ENCODE measurements around the gene KPNB1.

Gene KPNB1

DNA sequence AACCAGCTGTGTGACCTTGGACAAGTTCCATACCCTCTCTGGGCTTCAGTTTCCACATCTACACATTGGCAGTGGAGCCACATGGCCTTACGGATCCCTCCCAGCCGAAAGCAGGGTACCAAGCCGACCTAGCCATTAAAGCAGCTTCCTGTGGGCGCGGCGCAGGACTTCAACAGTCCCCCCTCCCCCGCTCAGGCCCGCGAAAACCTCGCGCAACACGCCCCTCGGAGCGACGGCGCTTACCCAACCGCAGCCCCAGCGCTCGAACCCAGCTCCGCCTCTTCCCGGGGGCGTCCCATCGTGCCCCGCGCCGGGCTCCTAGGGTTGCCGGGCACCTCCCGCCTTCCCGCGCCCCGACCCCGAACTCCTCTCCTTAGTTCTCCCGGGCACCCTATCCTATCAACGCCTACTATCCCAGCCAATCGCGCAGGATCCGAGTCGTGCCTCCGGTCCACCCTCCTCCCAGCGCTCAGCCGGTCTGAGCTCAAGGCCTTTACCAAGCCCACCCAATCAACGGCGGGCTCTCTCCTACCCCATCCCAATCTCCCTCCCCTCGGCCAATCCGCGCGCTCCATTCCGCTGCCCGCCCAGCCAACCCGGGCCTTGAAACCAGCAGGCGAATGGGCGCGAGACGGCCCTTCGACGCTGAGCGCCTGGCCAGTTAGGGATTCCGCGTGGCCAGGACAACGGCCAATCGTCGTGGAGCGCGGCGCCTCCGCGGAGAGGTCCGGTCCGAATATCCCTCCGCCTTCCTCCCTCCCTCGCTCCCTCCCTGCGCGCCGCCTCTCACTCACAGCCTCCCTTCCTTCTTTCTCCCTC, at the start of gene KPNB1:
KPNB1 (plus strand) TSS at position 767 of the 819 bp plus-strand sequence. CDS start 326 bp downstream, outside the sequence.
- DNase-seq: peak; percentile 99 to 100

DNA sequence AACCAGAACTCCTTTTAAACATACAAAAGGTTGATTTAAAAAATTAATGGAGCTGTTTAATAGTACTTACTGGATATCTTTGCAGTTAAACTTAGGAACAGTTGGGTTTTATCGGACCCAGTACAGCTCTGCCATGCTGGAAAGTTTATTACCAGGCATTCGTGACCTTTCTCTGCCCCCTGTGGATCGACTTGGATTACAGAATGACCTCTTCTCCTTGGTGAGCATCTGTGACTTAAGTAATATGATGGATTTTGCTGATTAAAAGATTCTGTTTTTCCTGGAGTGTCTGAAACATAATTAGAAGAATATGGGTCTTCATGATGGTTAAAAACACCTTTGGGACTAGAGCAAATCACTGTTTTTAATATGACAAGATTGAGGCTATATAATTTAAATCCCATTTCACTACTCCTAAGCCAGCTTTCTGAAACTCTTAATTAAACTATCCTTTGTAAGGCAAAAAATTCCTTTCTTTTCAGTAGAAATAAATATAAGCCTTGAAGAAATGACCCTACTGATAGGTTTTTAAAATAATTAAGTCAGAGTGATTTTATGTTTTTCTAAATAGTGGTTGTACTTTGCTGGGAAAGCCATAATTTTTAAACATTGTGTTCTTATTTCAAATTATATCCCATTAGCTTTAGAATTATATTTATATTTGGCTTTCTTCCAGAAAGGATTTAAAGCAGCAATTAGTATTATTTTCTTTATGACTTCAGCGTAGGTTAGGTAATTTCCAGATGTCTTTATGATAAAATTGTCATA, 45.7 kb upstream of the KPNB1 start:
- DNase-seq: no peak

DNA sequence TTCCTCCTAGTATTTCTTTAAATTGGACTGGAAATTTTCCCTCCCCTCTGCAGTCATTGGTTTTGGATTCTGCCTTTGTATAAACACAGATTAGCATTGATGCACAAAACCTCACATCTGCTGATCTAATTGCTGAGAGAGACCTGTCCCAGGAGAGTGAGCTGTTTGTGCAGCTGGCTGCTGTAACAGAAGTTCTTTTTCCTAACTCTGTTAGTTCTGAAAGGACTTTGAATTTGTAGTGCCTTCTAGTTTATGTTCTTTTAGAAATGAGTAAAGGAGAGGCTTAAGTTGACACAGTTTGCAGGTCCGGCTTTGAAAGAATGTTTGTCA, 45.2 kb upstream of the KPNB1 start:
- peak; percentile 79 to 89 for DNase-seq

DNA sequence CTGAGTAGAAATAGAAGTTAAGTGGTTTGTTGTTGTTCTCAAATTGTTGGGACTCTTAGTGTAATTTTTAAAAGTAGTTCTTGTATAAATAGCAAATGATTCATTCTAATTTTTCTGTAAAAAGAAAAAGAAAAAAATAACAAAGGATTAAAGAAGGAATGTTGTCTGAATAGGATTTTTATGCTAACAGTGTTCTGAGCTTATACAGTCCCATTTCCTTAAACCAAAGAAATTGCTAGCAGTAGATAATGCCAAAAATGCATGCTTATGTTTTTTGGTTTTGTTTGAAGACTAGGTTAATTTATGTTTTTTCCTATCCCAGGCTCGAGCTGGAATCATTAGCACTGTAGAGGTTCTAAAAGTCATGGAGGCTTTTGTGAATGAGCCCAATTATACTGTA, 44.7 kb upstream of the KPNB1 start:
- no peak for DNase-seq

DNA sequence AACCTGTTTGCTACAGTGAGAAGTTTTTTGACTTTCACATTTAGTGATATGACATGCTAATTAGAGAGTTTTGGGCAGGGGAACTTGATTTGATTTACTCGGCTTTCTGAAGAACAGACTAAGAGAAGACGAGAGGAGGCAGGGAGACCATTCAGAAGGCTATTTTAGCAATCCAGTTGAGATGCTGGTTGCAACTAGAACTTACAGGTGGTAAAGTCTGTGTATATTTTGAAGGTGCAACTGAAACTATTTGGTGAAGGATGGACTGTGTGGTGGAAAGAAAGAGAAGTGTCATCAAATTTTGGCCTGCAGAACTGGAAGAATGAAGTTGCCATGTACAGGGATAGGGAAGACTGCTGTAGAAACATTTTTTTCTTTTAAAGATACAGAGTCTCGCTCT, 42.2 kb upstream of the KPNB1 start:
- DNase-seq: no peak

DNA sequence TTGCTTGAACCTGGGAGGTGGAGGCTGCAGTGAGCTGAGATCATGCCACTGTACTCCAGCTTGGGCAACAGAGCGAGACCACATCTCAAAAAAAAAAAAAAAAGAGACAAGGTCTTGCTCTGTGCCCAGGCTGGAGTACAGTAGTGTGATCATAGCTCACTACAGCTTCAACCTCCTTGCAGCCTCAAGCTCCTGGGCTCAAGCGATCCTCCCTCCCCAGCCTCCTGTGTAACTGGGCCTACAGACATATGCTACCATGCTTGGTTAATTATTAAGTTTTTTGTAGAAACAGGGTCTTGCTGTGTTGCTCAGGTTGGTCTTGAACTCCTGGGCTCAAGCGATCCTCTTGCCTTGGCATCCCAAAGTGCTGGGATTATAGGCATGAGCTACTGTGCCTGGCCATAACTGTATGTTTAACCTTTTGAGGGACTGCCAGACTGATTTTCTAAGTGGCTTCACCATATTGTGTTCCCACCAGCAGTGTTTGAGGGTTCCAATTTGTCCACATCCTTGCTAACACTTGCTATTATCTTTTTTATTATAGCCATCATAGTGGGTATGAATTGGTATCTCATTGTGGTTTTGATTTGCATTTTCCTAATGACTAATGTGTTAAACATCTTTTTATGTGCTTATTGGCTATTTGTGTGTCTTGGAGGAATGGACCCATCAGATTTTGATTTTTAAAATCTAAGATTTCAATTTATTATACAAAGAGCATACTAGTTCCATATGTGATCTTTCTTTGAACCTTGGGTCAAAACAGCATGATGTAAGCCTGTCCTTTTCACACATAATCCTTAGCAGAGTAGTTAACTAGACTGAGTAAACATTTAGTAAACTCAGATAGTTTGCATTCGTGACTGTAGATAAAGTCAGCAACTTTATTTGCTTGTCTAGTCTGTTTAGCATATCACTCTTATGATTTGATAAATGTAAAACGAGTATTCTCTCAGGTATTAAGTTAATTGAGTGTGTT, 38.1 kb upstream of the KPNB1 start:
- no peak for DNase-seq

DNA sequence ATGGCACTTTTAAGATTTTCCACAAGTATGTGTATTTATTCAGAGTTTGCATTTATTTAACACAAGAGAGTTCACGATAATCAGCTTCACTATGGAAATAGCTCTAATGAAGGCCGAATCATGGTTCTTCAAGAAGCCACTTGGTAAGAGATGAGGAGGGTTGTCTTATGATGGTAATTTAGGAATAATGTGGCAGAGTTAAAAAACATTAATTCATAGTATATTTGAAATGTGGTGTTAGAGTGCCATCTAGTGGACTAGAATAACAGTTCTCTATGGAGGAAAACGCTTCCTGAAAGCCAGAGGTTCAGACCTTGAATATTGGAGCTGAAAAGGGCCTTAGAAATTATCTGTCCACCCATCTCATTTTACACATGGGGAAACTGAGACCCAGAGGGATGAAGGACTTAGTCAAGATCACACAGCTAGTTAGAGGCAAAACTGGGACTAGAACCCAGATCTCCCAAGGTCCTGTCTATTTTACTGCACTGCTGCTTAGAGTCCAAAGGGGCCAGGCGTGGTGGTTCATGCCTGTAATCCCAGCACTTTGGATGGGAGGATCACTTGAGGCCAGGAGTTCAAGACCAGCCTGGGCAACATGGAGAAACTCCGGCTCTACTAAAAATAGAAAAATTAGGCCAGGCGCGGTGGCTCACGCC, 33.8 kb upstream of the KPNB1 start:
- peak; percentile 45 to 48 for DNase-seq

DNA sequence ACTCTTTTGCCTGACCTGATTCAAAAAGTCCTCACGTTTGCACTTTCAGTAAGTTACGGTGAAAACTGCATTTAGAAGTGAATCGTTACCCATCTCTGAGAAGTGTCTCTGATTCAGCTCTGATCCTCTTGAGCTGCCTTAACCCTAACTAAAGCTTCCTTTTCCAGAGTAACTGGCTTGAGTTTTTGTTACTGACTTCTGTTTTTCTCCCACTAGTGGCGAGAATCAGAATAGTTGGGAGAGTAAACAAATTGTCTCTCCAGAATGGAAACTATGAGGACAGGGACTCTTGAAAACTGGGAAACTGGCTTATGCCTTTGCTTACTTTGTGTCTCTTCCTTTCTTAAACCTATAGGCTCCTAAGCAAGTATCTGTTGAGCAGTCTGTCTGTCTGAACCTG, 31.3 kb upstream of the KPNB1 start:
- no peak for DNase-seq

DNA sequence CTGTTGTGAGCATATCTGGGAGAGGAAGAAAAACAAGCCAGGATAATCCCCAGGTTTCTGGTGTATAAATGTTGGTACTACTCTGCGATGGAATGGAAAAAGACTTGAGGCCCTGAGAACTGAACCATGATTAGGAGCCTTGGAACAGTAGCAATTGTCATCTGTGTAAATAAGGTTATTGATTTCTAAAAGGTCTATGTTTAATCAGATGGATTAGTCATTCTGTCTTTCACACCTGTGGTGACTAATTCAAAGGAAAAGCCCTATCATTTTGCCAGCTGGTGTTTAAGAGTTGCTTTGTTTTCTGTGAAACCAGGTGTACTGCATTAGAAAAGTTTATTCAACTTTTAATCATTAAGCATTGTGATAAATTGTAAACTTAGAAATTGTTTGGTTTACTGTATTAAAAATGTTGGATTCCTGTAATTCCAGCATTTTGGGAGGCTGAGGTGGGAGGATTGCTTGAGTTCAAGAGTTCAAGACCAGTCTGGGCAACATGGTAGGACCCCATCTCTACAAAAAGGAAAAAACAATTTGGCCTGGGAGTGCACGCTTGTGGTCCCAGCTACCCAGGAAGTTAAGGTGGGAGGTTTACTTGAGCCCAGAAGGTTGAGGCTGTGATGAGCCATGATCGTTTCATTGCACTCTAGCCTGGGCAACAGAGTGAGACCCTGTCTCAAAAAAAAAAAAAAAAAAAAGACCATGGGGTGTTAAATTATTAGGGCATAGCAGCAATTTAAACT, 29.0 kb upstream of the KPNB1 start:
- DNase-seq: peak; percentile 66 to 78

DNA sequence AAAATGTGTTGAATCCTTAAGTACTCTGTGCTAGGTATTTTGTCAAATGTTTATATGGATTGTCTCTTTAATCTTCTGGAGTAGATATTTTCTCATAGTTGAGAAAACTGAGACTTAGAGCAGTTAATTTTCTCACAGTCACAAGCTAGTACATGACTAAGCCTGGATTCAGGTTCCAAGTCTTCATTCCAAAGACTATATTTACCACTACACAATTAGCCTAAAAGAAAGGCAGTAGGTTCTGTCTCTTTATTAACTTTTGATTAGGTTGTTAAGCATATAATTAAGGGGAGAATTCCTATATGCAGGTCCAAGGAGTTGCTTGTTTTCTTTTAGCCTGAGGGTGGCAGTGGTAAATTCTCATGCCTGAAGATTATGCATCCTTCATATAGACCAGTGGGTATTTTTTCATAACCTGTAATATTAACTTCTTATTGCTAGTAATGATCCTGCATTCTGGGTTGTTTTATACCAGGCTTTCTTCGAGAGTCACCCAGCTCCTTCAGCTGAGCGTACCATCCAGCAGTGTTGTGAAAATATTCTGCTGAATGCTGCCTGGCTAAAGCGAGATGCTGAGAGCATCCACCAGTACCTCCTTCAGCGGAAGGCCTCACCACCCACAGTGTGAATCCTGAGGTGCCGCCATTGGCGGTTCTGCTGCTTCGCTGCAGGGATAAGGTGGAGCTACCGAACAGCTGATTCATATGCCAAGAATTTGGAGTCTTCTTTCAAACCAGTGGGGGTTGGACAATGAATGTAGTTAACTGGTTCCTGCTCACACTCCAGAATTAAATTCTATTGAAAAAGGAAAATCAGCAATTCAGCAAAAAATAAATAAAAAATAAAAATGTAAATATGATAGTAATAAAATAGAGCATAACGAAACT, 28.2 kb upstream of the KPNB1 start:
- no peak for DNase-seq

DNA sequence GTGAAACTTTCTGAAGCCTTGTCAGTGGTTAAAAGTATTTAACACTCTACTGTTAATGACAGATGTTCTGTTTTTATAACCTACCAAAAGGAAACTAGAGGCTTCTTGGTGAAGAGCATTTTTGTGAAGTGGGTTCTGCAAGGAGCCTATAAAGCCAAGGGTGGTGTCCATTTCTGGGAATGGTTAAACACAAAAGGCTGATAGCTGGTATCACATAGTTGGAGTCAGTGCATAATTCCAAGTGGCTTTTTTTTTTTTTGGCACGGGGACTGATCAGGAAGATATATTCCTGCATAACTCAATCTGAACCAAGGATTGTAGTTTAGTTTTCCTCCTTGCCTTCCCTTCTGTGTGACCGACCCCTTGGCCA, 27.6 kb upstream of the KPNB1 start:
- DNase-seq: no peak

DNA sequence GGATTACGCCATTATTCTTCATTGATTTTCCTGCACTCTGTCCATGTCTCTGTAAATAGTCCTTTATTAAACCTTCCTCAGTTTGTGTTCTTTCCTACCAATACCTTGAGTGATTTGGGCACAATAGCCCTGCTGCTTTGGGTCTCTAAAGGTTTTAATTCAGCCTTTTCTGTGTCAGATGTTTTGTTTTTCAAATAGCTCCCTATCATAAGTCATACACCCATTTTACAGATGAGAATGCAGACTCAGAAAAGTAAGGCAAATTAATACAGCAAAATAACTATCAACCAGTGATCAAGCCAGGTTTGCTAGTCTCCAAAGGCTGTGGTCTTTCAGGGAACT, 25.0 kb upstream of the KPNB1 start:
- no peak for DNase-seq

DNA sequence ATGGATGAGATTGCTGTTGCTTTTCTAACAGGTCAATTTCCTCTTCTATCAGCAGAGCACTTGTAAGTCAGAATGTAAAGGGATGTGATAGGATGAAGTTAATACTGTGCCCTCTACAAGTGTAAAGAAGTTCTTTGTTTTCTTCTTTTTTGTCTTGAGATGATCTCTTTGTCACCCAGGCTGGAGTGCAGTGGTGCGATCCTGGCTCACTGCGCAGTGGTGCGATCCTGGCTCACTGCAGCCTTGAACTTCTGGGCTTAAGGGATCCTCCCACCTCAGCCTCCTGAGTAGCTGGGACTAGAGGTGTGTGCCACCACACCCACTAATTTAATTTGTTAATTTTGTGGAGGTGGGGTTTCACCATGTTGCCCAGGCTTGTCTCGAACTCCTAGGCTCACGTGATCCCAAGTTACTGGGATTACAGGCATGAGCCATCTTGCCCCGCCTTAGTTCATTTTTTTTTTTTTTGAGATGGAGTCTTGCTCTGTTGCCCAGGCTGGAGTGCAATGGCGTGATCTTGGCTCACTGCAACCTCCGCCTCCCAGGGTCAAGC, 21.6 kb upstream of the KPNB1 start:
- no peak for DNase-seq

DNA sequence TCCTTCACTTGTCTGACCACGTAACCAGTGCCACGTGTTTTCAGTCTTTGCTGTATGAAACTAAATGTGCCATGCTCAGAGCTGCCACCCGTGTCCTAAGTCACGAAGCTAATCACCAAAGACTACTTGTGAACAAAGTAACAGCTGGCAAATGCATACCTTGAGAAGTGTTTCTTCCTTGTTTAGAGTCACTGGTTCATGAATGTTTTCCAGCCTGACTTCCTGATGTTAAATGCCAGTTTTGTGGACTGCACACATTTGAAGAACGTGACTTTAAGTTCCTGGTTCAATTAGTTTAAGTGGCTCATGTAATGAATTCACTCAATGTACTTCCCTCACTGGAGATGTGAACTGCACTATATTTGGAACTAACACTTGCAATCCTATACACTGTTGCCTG, 19.9 kb upstream of the KPNB1 start:
- no peak for DNase-seq

DNA sequence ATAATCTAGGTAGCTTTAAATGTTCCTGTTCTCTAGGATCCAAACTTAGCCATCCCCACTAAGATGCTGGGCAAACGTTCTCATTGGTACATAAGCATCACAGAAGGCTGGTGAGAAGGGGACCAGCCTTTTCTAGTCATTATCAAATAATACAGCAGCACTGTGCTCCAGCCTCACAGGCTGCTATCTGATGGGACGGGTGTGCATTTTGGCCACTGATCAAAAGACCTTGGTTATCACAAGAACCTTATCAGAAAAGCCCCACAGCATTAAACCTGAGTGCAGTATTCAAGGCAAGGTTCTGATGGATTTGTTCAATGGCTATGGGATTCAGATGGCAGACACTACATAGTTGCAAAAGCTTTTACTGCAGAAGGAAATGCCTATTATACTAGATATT, 19.1 kb upstream of the KPNB1 start:
- no peak for DNase-seq

DNA sequence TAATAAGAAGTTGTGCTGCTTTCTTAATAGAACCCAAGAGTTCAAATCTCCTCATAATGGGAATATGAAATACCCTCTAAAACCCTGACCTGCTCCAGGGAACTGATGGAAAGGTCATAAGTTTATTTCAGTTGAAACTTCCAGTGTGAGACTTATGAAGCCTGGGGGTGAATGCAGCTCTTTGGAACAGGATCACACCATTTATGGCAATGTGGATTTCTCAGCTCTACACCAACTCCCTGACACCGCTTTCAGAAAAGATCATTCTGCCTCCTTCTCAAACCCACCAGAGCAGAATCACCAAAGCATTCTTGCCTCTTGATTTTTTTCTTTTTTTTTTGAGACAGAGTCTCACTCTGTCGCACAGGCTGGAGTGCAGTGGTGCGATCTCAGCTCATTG, 16.7 kb upstream of the KPNB1 start:
- no peak for DNase-seq

DNA sequence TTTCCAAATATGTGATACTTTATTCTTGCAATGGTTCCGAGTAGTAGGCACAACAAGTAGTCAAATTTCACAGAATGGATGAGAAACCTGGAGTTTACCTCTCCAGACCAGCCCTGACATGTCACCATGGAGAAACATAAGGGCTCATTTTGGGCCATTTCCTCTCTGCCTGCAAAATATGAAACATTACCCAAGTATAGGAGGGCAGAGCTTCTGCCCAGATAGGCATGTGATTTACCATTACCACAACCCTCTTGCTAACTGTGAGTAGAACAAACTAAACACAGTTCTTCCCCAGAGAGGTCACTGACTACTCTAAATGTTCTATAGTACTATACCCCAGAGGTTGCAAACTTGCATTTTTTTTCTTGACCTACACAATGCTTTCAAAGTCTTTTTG, 15.7 kb upstream of the KPNB1 start:
- DNase-seq: no peak

DNA sequence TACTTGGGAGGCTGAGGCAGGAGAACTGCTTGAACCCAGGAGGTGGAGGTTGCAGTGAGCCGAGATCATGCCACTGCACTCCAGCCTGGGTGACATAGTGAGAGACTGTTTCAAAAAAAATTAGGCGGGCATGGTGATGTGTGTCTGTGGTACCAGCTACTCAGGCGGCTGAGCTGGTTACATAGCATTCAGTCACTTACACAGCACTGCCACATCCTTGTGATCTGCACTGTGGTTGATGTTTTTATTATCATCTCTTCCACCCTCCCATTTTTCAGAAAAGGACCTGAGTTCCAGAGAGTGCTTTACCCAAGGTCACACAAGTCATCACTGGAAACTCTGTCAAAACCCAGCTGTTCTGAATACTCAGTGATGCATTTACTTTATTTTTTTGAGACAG, 14.8 kb upstream of the KPNB1 start:
- no peak for DNase-seq

DNA sequence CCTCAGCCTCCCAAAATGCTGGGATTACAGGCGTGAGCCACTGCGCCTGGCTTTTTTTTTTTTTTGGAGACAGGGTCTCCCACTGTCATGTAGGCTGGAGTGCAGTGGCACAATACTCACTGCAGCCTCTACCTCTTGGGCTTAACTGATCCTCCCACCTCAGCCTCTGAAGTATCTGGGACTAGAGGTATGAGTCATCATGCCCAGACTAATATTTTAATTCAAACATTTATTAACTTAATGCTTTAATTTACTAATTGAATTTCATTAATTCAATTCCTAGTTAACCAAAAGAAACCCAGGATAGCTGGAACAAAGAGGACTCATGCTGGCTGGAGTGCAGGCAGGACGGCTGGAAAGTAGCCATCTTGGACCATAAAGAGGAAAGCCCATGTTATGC, 14.0 kb upstream of the KPNB1 start:
- DNase-seq: no peak

DNA sequence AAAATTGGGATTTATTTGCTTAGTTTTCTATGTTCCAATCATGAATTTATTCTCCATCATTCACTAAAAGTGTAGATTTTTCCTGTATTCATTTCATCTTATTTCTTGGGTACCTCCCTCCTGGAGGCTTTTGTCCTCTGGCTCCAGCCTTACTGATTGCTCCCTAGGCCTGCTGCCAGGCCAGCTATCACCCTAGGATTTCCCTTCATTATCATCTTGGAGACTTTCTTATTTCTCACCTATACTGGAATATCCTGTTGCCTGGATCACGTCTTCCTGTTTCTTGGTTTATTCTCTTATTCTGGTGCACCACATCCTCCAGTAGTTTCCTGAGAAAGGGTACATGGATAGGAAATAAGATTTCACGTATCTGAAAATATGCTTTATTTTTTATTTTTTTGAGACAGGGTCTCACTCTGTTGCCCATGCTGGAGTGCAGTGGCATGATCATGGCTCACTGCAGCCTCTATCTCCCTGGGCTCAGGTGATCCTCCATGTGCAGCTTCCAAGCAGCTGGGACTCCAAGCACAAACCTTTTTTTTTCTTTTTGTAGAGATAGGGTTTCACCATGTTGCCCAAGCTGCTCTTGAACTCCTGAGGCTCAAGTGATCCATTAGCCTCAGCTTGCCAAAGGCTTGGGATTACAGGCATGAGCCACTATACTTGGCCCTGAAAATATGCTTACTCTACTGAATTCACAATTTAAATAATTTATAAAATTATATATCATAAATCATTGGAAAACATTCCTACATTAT, 13.3 kb upstream of the KPNB1 start:
- no peak for DNase-seq
